ENCODE measurements around the gene RASL12.
A peak's percentile ranks its signal among the peaks of the same experiment; 100 is the strongest.

RASL12 gene

GRCh38 chr15:65087411-65087810 lies 19.6 kb upstream of the RASL12 start:
- H3K27me3 Mint-ChIP-seq = peaks cover 29 to 38% of the 10 kb centered on the region in 2 donors
- DNase-seq (no peak), ATAC-seq (replicated peaks) (no peak)
- peaks cover 6 to 10% of the 10 kb centered on the region in 2 donors for H3K4me1 Mint-ChIP-seq (ENCODE audit: low read depth in 2 of 2)
- no peak overlapping the region for H3K4me3 Mint-ChIP-seq
- H3K9me3 Mint-ChIP-seq = no peaks in the 10 kb centered on the region
- peaks cover 3% of the 10 kb centered on the region for H3K36me3 Mint-ChIP-seq (ENCODE audit: insufficient read depth)
- H3K27ac Mint-ChIP-seq = no peak overlapping the region

- H3K27ac Mint-ChIP-seq = peak overlapping the region in 1 of 2 donors; percentile 33
- no peaks in the 10 kb centered on the region for H3K9me3 Mint-ChIP-seq
- peaks cover 37 to 45% of the 10 kb centered on the region in 2 donors for H3K27me3 Mint-ChIP-seq
- no peak for DNase-seq
- H3K36me3 Mint-ChIP-seq (ENCODE audit: insufficient read depth) = peaks cover 3% of the 10 kb centered on the region
- no peak overlapping the region for H3K4me3 Mint-ChIP-seq
- ATAC-seq (replicated peaks) = peak; percentile 14
- H3K4me1 Mint-ChIP-seq (ENCODE audit: low read depth in 2 of 2) = peaks cover 9 to 12% of the 10 kb centered on the region in 2 donors
Measured at GRCh38 chr15:65086680-65087111, 18.9 kb upstream of the RASL12 start.

GRCh38 chr15:65085990-65086679 lies 18.3 kb upstream of the RASL12 start:
- H3K27me3 Mint-ChIP-seq = peaks cover 42 to 50% of the 10 kb centered on the region in 2 donors
- H3K9me3 Mint-ChIP-seq = no peaks in the 10 kb centered on the region
- no peak for DNase-seq
- ATAC-seq (replicated peaks) = peak; percentile 16
- peak overlapping the region in 1 of 2 donors; percentile 33 for H3K27ac Mint-ChIP-seq
- peaks cover 9 to 12% of the 10 kb centered on the region in 2 donors for H3K4me1 Mint-ChIP-seq (ENCODE audit: low read depth in 2 of 2)
- H3K4me3 Mint-ChIP-seq = no peak overlapping the region
- H3K36me3 Mint-ChIP-seq (ENCODE audit: insufficient read depth) = peaks cover 3% of the 10 kb centered on the region

GRCh38 chr15:65085207-65085753 lies 17.5 kb upstream of the RASL12 start:
- Mint-ChIP-seq H3K4me3 (no peak overlapping the region), H3K27me3 (peaks cover 49 to 57% of the 10 kb centered on the region in 2 donors), H3K9me3 (no peaks in the 10 kb centered on the region), H3K4me1 (ENCODE audit: low read depth in 2 of 2) (peaks cover 9 to 12% of the 10 kb centered on the region in 2 donors), H3K36me3 (ENCODE audit: insufficient read depth) (peaks cover 3% of the 10 kb centered on the region), H3K27ac (no peak overlapping the region)
- ATAC-seq (replicated peaks) (no peak), DNase-seq (no peak)

- Mint-ChIP-seq H3K4me1 (ENCODE audit: low read depth in 2 of 2) (peaks cover 9 to 12% of the 10 kb centered on the region in 2 donors), H3K27me3 (peaks cover 51 to 57% of the 10 kb centered on the region in 2 donors), H3K36me3 (ENCODE audit: insufficient read depth) (peaks cover 3% of the 10 kb centered on the region), H3K9me3 (no peaks in the 10 kb centered on the region), H3K27ac (no peak overlapping the region), H3K4me3 (no peak overlapping the region)
- ATAC-seq (replicated peaks) = no peak
- no peak for DNase-seq
Measured at GRCh38 chr15:65084500-65085206, 16.9 kb upstream of the RASL12 start.

- H3K4me1 Mint-ChIP-seq (ENCODE audit: low read depth in 2 of 2) = peaks cover 9 to 12% of the 10 kb centered on the region in 2 donors
- DNase-seq (no peak), ATAC-seq (replicated peaks) (no peak)
- no peaks in the 10 kb centered on the region for H3K9me3 Mint-ChIP-seq
- no peak overlapping the region for H3K27ac Mint-ChIP-seq
- H3K36me3 Mint-ChIP-seq (ENCODE audit: insufficient read depth) = peaks cover 3% of the 10 kb centered on the region
- no peak overlapping the region for H3K4me3 Mint-ChIP-seq
- peaks cover 64 to 70% of the 10 kb centered on the region in 2 donors for H3K27me3 Mint-ChIP-seq
Measured at GRCh38 chr15:65083262-65083701, 15.5 kb upstream of the RASL12 start.

GRCh38 chr15:65082303-65082953 lies 14.6 kb upstream of the RASL12 start:
- H3K4me3 Mint-ChIP-seq = peak overlapping the region; percentile 0 to 3
- H3K27me3 Mint-ChIP-seq = peaks cover 72 to 79% of the 10 kb centered on the region in 2 donors
- peak overlapping the region in 1 of 2 donors; percentile 11 for H3K27ac Mint-ChIP-seq
- peaks cover 13 to 19% of the 10 kb centered on the region in 2 donors for H3K4me1 Mint-ChIP-seq (ENCODE audit: low read depth in 2 of 2)
- peaks cover 3% of the 10 kb centered on the region for H3K36me3 Mint-ChIP-seq (ENCODE audit: insufficient read depth)
- no peaks in the 10 kb centered on the region for H3K9me3 Mint-ChIP-seq
- ATAC-seq (replicated peaks) (peak; percentile 55), DNase-seq (no peak)

- no peak overlapping the region for H3K4me3 Mint-ChIP-seq
- H3K4me1 Mint-ChIP-seq (ENCODE audit: low read depth in 2 of 2) = peaks cover 13 to 19% of the 10 kb centered on the region in 2 donors
- no peaks in the 10 kb centered on the region for H3K9me3 Mint-ChIP-seq
- H3K36me3 Mint-ChIP-seq (ENCODE audit: insufficient read depth) = peaks cover 3% of the 10 kb centered on the region
- no peak for DNase-seq
- no peak overlapping the region for H3K27ac Mint-ChIP-seq
- no peak for ATAC-seq (replicated peaks)
- peaks cover 72 to 79% of the 10 kb centered on the region in 2 donors for H3K27me3 Mint-ChIP-seq
Measured at GRCh38 chr15:65081758-65082157, 14.0 kb upstream of the RASL12 start.

GRCh38 chr15:65081270-65081669 lies 13.5 kb upstream of the RASL12 start:
- Mint-ChIP-seq H3K4me3 (no peak overlapping the region), H3K9me3 (no peaks in the 10 kb centered on the region), H3K27me3 (peaks cover 74 to 83% of the 10 kb centered on the region in 2 donors), H3K27ac (no peak overlapping the region), H3K4me1 (ENCODE audit: low read depth in 2 of 2) (peaks cover 13 to 19% of the 10 kb centered on the region in 2 donors), H3K36me3 (ENCODE audit: insufficient read depth) (peaks cover 3% of the 10 kb centered on the region)
- DNase-seq (no peak), ATAC-seq (replicated peaks) (no peak)

- ATAC-seq (replicated peaks) = no peak
- peaks cover 13 to 15% of the 10 kb centered on the region in 2 donors for H3K4me1 Mint-ChIP-seq (ENCODE audit: low read depth in 2 of 2)
- peaks cover 68 to 72% of the 10 kb centered on the region in 2 donors for H3K27me3 Mint-ChIP-seq
- no peak for DNase-seq
- no peak overlapping the region for H3K27ac Mint-ChIP-seq
- H3K4me3 Mint-ChIP-seq = no peak overlapping the region
- H3K36me3 Mint-ChIP-seq (ENCODE audit: insufficient read depth) = no peaks in the 10 kb centered on the region
- H3K9me3 Mint-ChIP-seq = no peaks in the 10 kb centered on the region
Measured at GRCh38 chr15:65079580-65079979, 11.8 kb upstream of the RASL12 start.

GRCh38 chr15:65077981-65078352 lies 10.2 kb upstream of the RASL12 start:
- Mint-ChIP-seq H3K9me3 (no peaks in the 10 kb centered on the region), H3K4me1 (ENCODE audit: low read depth in 2 of 2) (peaks cover 13 to 15% of the 10 kb centered on the region in 2 donors), H3K27me3 (peaks cover 53 to 56% of the 10 kb centered on the region in 2 donors), H3K4me3 (peak overlapping the region in 1 of 2 donors; percentile 41), H3K27ac (peak overlapping the region in 1 of 2 donors; percentile 36), H3K36me3 (ENCODE audit: insufficient read depth) (no peaks in the 10 kb centered on the region)
- DNase-seq = peak; percentile 12 to 18 (median 15)
- peak; percentile 59 for ATAC-seq (replicated peaks)

GRCh38 chr15:65077291-65077980 lies 9.6 kb upstream of the RASL12 start:
- Mint-ChIP-seq H3K27me3 (peaks cover 47 to 51% of the 10 kb centered on the region in 2 donors), H3K4me3 (peak overlapping the region in 1 of 2 donors; percentile 41), H3K27ac (no peak overlapping the region), H3K9me3 (no peaks in the 10 kb centered on the region), H3K36me3 (ENCODE audit: insufficient read depth) (no peaks in the 10 kb centered on the region), H3K4me1 (ENCODE audit: low read depth in 2 of 2) (peaks cover 7 to 9% of the 10 kb centered on the region in 2 donors)
- no peak for ATAC-seq (replicated peaks)
- no peak for DNase-seq

Data from effector memory CD8-positive, alpha-beta T cell (primary cell).